ENCODE data around the gene CFAP221.

The CFAP221 gene

DNA sequence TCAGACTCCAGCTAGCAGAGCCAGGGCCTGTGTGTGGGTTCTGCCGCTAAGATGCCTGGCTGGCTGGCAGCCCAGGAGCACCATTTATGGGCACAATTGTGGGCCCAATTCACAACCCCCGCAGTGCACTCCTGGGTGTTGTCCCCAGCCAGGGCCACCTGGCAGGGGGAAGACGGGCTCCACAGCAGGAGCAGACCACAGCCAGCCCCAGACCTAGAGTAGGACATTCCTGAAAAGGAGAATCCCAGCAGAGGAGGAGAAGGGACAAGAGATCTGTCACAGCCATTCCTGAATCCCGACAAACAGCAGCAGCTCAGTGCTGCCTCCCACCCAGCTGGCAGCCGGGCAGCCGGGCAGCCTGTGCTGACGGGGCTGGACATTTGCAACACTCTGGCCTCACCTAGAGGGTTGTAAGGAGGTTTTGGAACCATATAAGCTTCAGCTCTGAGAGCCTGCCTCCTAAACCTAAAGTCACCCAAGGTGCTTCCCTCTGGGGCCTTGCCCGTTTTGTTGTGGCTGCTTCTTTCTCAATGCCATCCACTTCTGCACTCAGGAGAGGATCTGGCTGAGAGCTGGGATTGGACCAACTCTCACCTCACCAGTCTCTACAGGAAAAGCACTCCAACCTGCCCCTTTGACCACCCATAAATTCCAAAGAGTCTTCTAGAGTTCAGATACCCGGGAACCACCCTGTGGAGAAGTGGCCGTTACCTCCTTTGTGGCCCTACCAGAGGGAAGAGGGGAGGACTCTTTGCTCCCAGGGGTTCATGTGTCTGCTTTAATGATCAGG is 130.7 kb downstream of the CFAP221 start:
- in situ Hi-C loops (cut with HindIII; ENCODE audit: low sequenced_read_pairs): loop anchor here (5.0 kb wide), 1 partner anchor 38 kb away; no protein-coding TSS in a partner anchor

DNA sequence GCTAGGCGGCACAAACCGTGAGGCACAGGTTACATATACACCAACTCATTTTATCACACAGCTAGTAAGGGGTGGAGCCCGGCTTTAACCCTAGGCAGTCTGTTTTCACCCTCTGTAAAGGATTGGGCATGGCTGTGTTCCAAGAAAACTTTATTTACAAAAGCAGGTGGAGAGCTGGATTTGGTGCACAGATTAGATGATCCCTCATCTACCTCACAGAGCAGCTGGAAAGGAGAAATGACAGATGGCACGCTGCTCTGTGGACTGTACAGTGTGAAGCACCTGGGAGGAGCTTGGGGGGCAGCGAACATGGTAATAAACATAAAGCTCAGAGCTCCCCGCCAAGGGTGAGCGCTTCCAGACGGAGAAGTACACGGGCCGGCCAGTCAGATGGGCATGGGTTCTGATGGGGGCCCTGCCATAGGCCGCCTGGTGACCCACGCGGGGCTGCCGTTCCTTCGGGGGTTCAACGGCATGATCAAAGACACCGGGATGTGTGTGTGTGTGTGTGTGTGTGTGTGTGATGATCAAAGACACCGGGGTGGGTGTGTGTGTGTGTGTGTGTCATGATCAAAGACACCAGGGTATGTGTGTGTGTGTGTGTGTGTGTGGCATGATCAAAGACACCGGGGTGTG is 133.9 kb downstream of the CFAP221 start:
- in situ Hi-C loops (cut with HindIII; ENCODE audit: low sequenced_read_pairs): no loop called here

DNA sequence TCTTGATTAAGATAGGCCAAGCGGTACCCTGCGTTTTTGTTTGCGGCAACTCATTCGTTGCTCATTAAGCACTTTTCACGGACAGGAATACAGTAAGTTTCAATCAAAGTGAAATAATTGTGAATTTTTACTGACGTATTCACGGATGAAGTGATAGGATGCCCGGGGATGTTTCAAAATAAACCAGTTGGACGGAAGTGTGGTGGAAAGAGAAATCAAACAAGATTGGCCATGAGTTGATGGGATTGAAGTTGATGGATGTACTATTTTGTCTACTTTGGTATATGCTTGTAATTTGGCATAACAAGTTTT is 135.2 kb downstream of the CFAP221 start:
- in situ Hi-C loops (cut with HindIII; ENCODE audit: low sequenced_read_pairs): no loop called here

DNA sequence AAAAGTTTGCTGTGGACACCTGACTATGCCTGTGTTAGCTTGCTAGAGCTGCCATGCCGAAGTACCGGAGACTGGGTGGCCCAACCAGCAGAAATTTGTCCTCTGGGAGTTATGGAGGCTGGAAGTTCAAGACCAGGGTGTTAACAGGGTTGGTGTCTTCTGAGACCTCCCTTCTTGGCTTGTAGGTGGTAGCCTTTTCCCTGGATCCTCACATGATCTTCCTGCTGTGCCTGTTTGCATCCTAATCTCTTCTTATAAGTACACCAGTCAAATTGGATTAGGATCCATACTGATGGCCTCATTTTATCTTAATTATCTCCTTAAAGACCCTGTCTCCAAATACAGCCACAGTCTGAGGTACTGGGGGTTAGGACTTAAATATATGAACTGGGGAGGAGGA is 135.6 kb downstream of the CFAP221 start:
- in situ Hi-C loops (cut with HindIII; ENCODE audit: low sequenced_read_pairs): no loop called here

DNA sequence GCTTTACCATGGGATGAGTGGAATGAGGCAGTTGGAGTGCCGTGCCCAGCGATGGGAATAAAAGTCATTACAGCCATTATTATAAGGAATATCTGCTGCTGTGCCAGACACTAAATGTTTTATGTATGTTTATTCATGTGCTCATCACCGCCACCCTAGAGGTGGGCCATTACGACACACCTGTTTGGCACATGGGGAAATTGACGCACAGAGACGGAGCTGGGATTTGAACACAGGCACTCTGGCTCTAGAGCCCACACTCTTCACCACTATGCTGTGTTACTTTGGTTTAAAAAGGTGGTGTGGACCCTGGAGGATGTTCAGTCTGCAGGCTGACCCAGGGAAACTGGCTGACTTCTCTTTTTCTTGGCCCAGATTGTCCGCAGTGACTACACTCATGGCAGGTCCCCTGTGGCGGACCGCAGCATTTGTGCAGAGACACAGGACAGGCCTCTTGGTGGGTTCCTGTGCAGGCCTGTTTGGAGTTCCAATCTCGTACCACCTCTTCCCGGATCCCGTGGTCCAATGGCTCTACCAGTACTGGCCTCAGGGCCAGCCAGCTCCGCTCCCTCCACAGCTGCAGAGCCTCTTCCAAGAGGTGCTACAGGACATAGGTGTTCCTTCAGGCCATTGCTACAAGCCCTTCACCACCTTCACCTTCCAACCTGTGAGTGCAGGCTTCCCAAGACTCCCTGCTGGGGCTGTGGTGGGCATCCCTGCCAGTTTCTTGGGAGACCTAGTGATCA is 136.4 kb downstream of the CFAP221 start:
- in situ Hi-C loops (cut with HindIII; ENCODE audit: low sequenced_read_pairs): no loop called here

DNA sequence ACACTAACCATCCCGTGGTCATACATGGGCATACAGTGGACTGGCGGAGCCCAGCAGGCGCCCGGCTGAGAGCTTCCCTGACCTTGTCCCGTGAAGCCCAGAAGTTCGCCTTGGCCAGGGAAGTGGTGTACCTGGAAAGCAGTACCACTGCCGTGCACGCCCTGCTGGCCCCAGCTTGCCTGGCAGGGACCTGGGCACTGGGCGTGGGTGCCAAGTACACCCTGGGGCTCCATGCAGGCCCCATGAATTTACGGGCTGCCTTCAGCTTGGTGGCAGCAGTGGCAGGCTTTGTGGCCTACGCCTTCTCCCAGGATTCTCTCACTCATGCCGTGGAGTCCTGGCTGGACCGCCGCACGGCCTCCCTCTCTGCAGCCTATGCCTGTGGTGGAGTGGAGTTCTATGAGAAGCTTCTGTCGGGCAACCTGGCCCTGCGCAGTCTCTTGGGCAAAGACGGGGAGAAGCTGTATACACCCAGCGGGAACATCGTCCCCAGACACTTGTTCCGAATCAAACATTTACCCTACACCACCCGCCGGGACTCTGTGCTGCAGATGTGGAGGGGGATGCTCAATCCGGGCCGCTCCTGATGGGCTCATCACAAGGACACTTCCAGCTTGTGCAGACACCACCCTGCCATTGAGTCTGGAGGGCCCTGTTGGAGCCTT is 137.1 kb downstream of the CFAP221 start:
- in situ Hi-C loops (cut with HindIII; ENCODE audit: low sequenced_read_pairs): no loop called here

- in situ Hi-C loops (cut with HindIII; ENCODE audit: low sequenced_read_pairs): no loop called here
These were observed 137.6 kb downstream of the CFAP221 start for GRCh38 chr2:119681868-119682220.

DNA sequence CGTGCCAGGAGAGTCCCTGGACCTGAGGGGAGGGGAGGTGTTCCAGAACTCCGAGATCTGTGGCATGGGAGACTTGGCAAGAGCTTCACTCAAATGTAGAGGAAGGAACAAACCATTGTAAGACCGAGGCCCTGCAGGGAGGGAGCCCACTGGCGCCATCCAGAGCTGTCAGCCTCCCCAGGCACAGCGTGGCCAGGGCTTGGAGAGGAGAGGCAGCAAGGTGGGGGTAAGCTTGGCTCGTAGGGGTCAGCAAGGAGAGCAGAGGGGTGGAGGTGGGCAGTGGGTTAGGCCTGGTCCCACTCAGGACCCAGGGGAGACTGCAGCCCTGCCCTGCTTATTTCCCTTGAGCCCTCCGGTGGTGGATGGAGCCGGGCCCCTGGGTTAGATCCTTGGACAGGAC is 138.3 kb downstream of the CFAP221 start:
- in situ Hi-C loops (cut with HindIII; ENCODE audit: low sequenced_read_pairs): no loop called here

- in situ Hi-C loops (cut with HindIII; ENCODE audit: low sequenced_read_pairs): no loop called here
These were observed 138.9 kb downstream of the CFAP221 start for GRCh38 chr2:119683074-119683712.

GRCh38 chr2:119683713-119684443 is 139.6 kb downstream of the CFAP221 start:
- in situ Hi-C loops (cut with HindIII; ENCODE audit: low sequenced_read_pairs): no loop called here

GRCh38 chr2:119684518-119684917 is 140.3 kb downstream of the CFAP221 start:
- in situ Hi-C loops (cut with HindIII; ENCODE audit: low sequenced_read_pairs): no loop called here

GRCh38 chr2:119688616-119689015 is 144.4 kb downstream of the CFAP221 start:
- in situ Hi-C loops (cut with HindIII; ENCODE audit: low sequenced_read_pairs): no loop called here

GRCh38 chr2:119689218-119689617 is 145.0 kb downstream of the CFAP221 start:
- in situ Hi-C loops (cut with HindIII; ENCODE audit: low sequenced_read_pairs): no loop called here

- in situ Hi-C loops (cut with HindIII; ENCODE audit: low sequenced_read_pairs): loop anchor here (5.0 kb wide), 1 partner anchor 51 kb away; no protein-coding TSS in a partner anchor
These were observed 146.9 kb downstream of the CFAP221 start for GRCh38 chr2:119691189-119691588.

GRCh38 chr2:119691651-119692245 is 147.5 kb downstream of the CFAP221 start:
- in situ Hi-C loops (cut with HindIII; ENCODE audit: low sequenced_read_pairs): loop anchor here (5.0 kb wide), 1 partner anchor 51 kb away; no protein-coding TSS in a partner anchor

GRCh38 chr2:119692310-119692709 is 148.1 kb downstream of the CFAP221 start:
- in situ Hi-C loops (cut with HindIII; ENCODE audit: low sequenced_read_pairs): loop anchor here (5.0 kb wide), 1 partner anchor 50 kb away; no protein-coding TSS in a partner anchor

GRCh38 chr2:119692954-119693353 is 148.7 kb downstream of the CFAP221 start:
- in situ Hi-C loops (cut with HindIII; ENCODE audit: low sequenced_read_pairs): loop anchor here (5.0 kb wide), 1 partner anchor 49 kb away; no protein-coding TSS in a partner anchor

- in situ Hi-C loops (cut with HindIII; ENCODE audit: low sequenced_read_pairs): loop anchor here (5.0 kb wide), 1 partner anchor 49 kb away; no protein-coding TSS in a partner anchor
These were observed 149.3 kb downstream of the CFAP221 start for GRCh38 chr2:119693567-119693966.

- in situ Hi-C loops (cut with HindIII; ENCODE audit: low sequenced_read_pairs): loop anchor here (5.0 kb wide), 1 partner anchor 48 kb away; no protein-coding TSS in a partner anchor
These were observed 149.7 kb downstream of the CFAP221 start for GRCh38 chr2:119693967-119694366.
